ENCODE data around the gene B3GNT2. TPM values are rescaled to one million over a fixed set of nuclear protein-coding genes. Genes with fewer than 3 reads are reported as not detected.

B3GNT2 gene
- total and polyA plus RNA-seq, 10 donors: 6.5 to 40.3 (median 25.4) TPM

GRCh38 chr2:62200868-62201267, 5.0 kb downstream of the B3GNT2 start:
- Histone ChIP-seq H3K27me3 (replicated peaks in 1 of 7) (no peaks in the 10 kb centered on the region), H3K27ac (peak overlapping the region in 3 of 8 donors; percentile 14 to 31 (median 23)), H3K9me3 (no peaks in the 10 kb centered on the region), H3K4me1 (peaks cover 40 to 89% (median 79%) of the 10 kb centered on the region in 6 donors), H3K4me3 (no peak overlapping the region), H3K36me3 (peaks cover 0 to 5% (median 0%) of the 10 kb centered on the region in 6 donors)
- no peak for DNase-seq
- 51 to 62% (median 55%) methylated on average over 3 of the region's 3 CpGs for WGBS, 5 donors
- intact Hi-C loops (cut with DNase I; ENCODE audit: low total_unique reads): no loop called here
- TF ChIP-seq, protein P1, sequence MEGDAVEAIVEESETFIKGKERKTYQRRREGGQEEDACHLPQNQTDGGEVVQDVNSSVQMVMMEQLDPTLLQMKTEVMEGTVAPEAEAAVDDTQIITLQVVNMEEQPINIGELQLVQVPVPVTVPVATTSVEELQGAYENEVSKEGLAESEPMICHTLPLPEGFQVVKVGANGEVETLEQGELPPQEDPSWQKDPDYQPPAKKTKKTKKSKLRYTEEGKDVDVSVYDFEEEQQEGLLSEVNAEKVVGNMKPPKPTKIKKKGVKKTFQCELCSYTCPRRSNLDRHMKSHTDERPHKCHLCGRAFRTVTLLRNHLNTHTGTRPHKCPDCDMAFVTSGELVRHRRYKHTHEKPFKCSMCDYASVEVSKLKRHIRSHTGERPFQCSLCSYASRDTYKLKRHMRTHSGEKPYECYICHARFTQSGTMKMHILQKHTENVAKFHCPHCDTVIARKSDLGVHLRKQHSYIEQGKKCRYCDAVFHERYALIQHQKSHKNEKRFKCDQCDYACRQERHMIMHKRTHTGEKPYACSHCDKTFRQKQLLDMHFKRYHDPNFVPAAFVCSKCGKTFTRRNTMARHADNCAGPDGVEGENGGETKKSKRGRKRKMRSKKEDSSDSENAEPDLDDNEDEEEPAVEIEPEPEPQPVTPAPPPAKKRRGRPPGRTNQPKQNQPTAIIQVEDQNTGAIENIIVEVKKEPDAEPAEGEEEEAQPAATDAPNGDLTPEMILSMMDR (IDR thresholded peaks at IDR 0.05 in 8 of 11, conservative IDR thresholded peaks at IDR 0.05 in 3 of 11): no peak
- no peak for TF ChIP-seq POLR2A (IDR thresholded peaks at IDR 0.05)
- no peak for TF ChIP-seq POLR2AphosphoS5 (IDR thresholded peaks at IDR 0.05)

DNA sequence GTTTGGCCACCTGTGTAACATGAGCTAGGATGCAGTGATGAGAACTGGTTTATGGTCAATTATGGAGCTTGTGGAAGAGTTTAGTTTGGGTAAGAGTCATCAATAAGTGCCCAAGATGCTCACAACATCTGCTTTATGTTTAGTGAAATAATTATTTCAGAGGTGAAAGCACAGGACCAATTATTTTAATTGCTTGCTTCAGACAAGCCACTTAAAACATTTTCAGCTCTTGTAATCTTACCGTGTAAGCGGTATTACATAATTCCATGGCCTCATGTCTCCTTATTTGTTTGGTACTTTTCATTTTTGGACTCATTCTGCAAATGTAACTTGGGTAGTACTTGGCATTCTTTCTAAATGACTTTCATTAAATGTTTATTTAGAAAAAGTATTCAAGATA, 5.4 kb downstream of the B3GNT2 start:
- no peaks in the 10 kb centered on the region for H3K27me3 ChIP-seq (replicated peaks in 1 of 7)
- intact Hi-C loops (cut with DNase I; ENCODE audit: low total_unique reads): no loop called here
- peaks cover 0 to 10% (median 0%) of the 10 kb centered on the region in 6 donors for H3K36me3 ChIP-seq
- no peak for DNase-seq
- H3K4me1 ChIP-seq: peaks cover 40 to 94% (median 81%) of the 10 kb centered on the region in 6 donors
- H3K4me3 ChIP-seq: no peak overlapping the region
- H3K9me3 ChIP-seq: no peaks in the 10 kb centered on the region
- WGBS, 5 donors: 55 to 72% (median 63%) methylated on average over 2 of the region's 2 CpGs
- TF ChIP-seq POLR2A (IDR thresholded peaks at IDR 0.05): no peak
- TF ChIP-seq, protein P1 (IDR thresholded peaks at IDR 0.05 in 8 of 11, conservative IDR thresholded peaks at IDR 0.05 in 3 of 11): no peak
- TF ChIP-seq POLR2AphosphoS5 (IDR thresholded peaks at IDR 0.05): no peak
- peak overlapping the region in 2 of 8 donors; percentile 14 to 31 for H3K27ac ChIP-seq

GRCh38 chr2:62202019-62202722, 6.3 kb downstream of the B3GNT2 start:
- TF ChIP-seq POLR2AphosphoS5 (IDR thresholded peaks at IDR 0.05) (no peak), POLR2A (IDR thresholded peaks at IDR 0.05) (no peak)
- TF ChIP-seq, protein P1 (IDR thresholded peaks at IDR 0.05 in 8 of 11, conservative IDR thresholded peaks at IDR 0.05 in 3 of 11): no peak
- no peak for DNase-seq
- H3K27ac ChIP-seq: peak overlapping the region in 4 of 8 donors; percentile 12 to 31 (median 18)
- WGBS, 5 donors: 55 to 79% (median 59%) methylated on average over 9 of the region's 9 CpGs
- peaks cover 0 to 10% (median 0%) of the 10 kb centered on the region in 6 donors for H3K36me3 ChIP-seq
- no peaks in the 10 kb centered on the region for H3K9me3 ChIP-seq
- peaks cover 40 to 100% (median 85%) of the 10 kb centered on the region in 6 donors for H3K4me1 ChIP-seq
- intact Hi-C loops (cut with DNase I; ENCODE audit: low total_unique reads): no loop called here
- no peak overlapping the region for H3K4me3 ChIP-seq
- no peaks in the 10 kb centered on the region for H3K27me3 ChIP-seq (replicated peaks in 1 of 7)

DNA sequence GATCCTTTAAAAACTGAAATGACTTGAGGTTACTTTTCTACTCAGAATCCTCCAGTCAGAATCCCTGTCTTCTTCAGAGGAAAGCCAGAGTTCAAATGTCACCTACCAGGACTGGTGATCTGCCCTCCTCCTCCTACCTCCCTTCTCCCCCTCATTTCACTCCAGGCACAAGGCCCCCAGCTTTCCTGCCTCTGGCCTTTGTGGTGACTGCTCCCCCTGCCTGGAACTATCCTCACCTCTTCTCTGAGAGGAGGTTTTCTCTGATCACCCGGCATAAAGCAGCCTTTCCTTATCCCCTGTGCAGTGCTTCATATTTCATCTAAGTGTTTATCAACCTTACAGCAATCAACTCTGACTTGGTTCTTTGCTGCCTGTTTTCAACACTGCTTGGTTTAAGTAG, 6.8 kb downstream of the B3GNT2 start:
- H3K27ac ChIP-seq: peak overlapping the region in 3 of 8 donors; percentile 12 to 31 (median 24)
- TF ChIP-seq POLR2AphosphoS5 (IDR thresholded peaks at IDR 0.05) (no peak), POLR2A (IDR thresholded peaks at IDR 0.05) (no peak)
- TF ChIP-seq, protein P1 (IDR thresholded peaks at IDR 0.05 in 8 of 11, conservative IDR thresholded peaks at IDR 0.05 in 3 of 11): no peak
- intact Hi-C loops (cut with DNase I; ENCODE audit: low total_unique reads): no loop called here
- peaks cover 0 to 10% (median 0%) of the 10 kb centered on the region in 6 donors for H3K36me3 ChIP-seq
- no peak overlapping the region for H3K4me3 ChIP-seq
- WGBS, 5 donors: 26 to 50% (median 43%) methylated on average over 1 of the region's 1 CpG
- no peak for DNase-seq
- H3K27me3 ChIP-seq (replicated peaks in 1 of 7): no peaks in the 10 kb centered on the region
- H3K9me3 ChIP-seq: no peaks in the 10 kb centered on the region
- H3K4me1 ChIP-seq: peaks cover 44 to 100% (median 89%) of the 10 kb centered on the region in 6 donors

Measured in spleen (tissue), 11 donors.